ENCODE measurements around the gene AIMP2. TPM values are rescaled to one million over a fixed set of nuclear protein-coding genes. Genes with fewer than 3 reads are reported as not detected.

AIMP2 gene
- total and polyA plus RNA-seq, 2 donors (not counting 3 experiments of a cell fraction or from before 2014, with no cell fraction given): 45.6 to 67.7 TPM

GRCh38 chr7:6032641-6033040, 23.6 kb downstream of the AIMP2 start:
- intact Hi-C loops (cut with micrococcal nuclease): no loop called here
- Histone ChIP-seq H2AFZ (ENCODE audit: low read depth, low read length) (no peak overlapping the region), H3K79me2 (ENCODE audit: control insufficient read depth, insufficient read depth, low read length) (no peaks in the 10 kb centered on the region), H3K36me3 (ENCODE audit: control insufficient read depth in 2 of 2, extremely low read depth in 1 of 2, insufficient read depth in 2 of 2, low read length in 2 of 2) (peaks cover 7 to 16% of the 10 kb centered on the region in 2 experiments), H4K20me1 (replicated peaks; ENCODE audit: control insufficient read depth, extremely low read depth, insufficient read depth, low read length) (no peaks in the 10 kb centered on the region), H3K9me1 (replicated peaks; ENCODE audit: control insufficient read depth, extremely low read depth, insufficient read depth, low read length) (no peaks in the 10 kb centered on the region), H3K4me1 (ENCODE audit: control insufficient read depth, extremely low read depth, insufficient read depth, low read length) (no peaks in the 10 kb centered on the region), H3K4me3 (replicated peaks in 1 of 3; ENCODE audit: insufficient read depth in 1 of 3, low read depth in 1 of 3, low read length in 3 of 3) (no peak overlapping the region), H3K4me2 (ENCODE audit: insufficient read depth, low read length) (no peak overlapping the region), H3K27me3 (ENCODE audit: control insufficient read depth in 2 of 2, insufficient read depth in 2 of 2, low read length in 2 of 2) (no peaks in the 10 kb centered on the region), H3K27ac (ENCODE audit: insufficient read depth, low read depth, low read length) (no peak overlapping the region), H3K9me3 (replicated peaks; ENCODE audit: control insufficient read depth, insufficient read depth, low read length) (no peaks in the 10 kb centered on the region), H3K9ac (replicated peaks; ENCODE audit: extremely low read depth, insufficient read depth, low read length) (no peak overlapping the region)
- TF ChIP-seq EZH2 (IDR thresholded peaks at IDR 0.05; ENCODE audit: borderline replicate concordance, low read depth, low read length, severe bottlenecking) (no peak), POLR2AphosphoS5 (IDR thresholded peaks at IDR 0.05; ENCODE audit: insufficient read depth, low read depth, low read length) (no peak), FOS (IDR thresholded peaks at IDR 0.05; ENCODE audit: borderline replicate concordance, insufficient read depth, low read length) (no peak), POLR2A (IDR thresholded peaks at IDR 0.05; ENCODE audit: low read depth, low read length) (no peak), MYC (IDR thresholded peaks at IDR 0.05; ENCODE audit: low read depth, low read length) (no peak)
- dilution Hi-C loops (cut with MboI; ENCODE audit: extremely low pct_ligation_motif_present, low sequenced_read_pairs): no loop called here
- ChIA-PET CTCF (interaction anchor here (1.2 kb wide), 1 partner anchor 8 kb away, joined by 3 read pairs; no protein-coding TSS in a partner anchor), POLR2A (no interaction called here)
- FAIRE-seq: no peak
- BruUV-seq (replicated peaks): no TSS peak
- DNase-seq (ENCODE audit: low read depth, low spot score): no peak

DNA sequence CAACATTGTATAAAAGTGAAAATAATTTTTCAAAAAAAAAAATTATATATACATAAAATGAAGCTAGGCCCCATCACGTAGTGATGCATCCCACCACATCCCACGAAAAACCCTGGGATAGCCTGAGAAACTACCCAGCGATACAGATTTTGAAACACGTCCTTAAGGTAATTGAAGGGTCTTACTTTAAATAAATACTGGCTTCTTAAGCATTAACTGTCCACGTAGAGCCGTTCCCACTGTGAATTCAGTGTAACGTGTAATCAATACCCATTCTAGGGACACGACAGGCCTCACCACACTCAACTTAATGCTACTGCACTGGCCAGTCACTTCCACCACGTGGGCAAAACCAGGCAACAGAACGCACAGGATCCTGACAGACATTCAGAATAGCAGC, 26.1 kb downstream of the AIMP2 start:
- Histone ChIP-seq H3K4me3 (replicated peaks in 1 of 3; ENCODE audit: insufficient read depth in 1 of 3, low read depth in 1 of 3, low read length in 3 of 3) (no peak overlapping the region), H3K9me1 (replicated peaks; ENCODE audit: control insufficient read depth, extremely low read depth, insufficient read depth, low read length) (no peaks in the 10 kb centered on the region), H3K9ac (replicated peaks; ENCODE audit: extremely low read depth, insufficient read depth, low read length) (no peak overlapping the region), H3K9me3 (replicated peaks; ENCODE audit: control insufficient read depth, insufficient read depth, low read length) (no peaks in the 10 kb centered on the region), H3K36me3 (ENCODE audit: control insufficient read depth in 2 of 2, extremely low read depth in 1 of 2, insufficient read depth in 2 of 2, low read length in 2 of 2) (peaks cover 8 to 13% of the 10 kb centered on the region in 2 experiments), H3K79me2 (ENCODE audit: control insufficient read depth, insufficient read depth, low read length) (no peaks in the 10 kb centered on the region), H3K4me1 (ENCODE audit: control insufficient read depth, extremely low read depth, insufficient read depth, low read length) (no peaks in the 10 kb centered on the region), H3K27ac (ENCODE audit: insufficient read depth, low read depth, low read length) (no peak overlapping the region), H2AFZ (ENCODE audit: low read depth, low read length) (no peak overlapping the region), H4K20me1 (replicated peaks; ENCODE audit: control insufficient read depth, extremely low read depth, insufficient read depth, low read length) (no peaks in the 10 kb centered on the region), H3K27me3 (ENCODE audit: control insufficient read depth in 2 of 2, insufficient read depth in 2 of 2, low read length in 2 of 2) (no peaks in the 10 kb centered on the region), H3K4me2 (ENCODE audit: insufficient read depth, low read length) (no peak overlapping the region)
- ChIA-PET POLR2A (no interaction called here), CTCF (no interaction called here)
- no TSS peak for BruUV-seq (replicated peaks)
- intact Hi-C loops (cut with micrococcal nuclease): no loop called here
- FAIRE-seq (no peak), DNase-seq (ENCODE audit: low read depth, low spot score) (no peak)
- no peak for TF ChIP-seq POLR2A (IDR thresholded peaks at IDR 0.05; ENCODE audit: low read depth, low read length)
- TF ChIP-seq, protein P1, sequence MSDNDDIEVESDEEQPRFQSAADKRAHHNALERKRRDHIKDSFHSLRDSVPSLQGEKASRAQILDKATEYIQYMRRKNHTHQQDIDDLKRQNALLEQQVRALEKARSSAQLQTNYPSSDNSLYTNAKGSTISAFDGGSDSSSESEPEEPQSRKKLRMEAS (IDR thresholded peaks at IDR 0.05; ENCODE audit: insufficient read depth, insufficient read length): no peak
- dilution Hi-C loops (cut with MboI; ENCODE audit: extremely low pct_ligation_motif_present, low sequenced_read_pairs): no loop called here

All from endothelial cell of umbilical vein (primary cell).